Endothelial cell of umbilical vein (primary cell): Measurements from ENCODE around the gene RASL10B.

Experiments used
- CTCF ChIP-seq, 2 donors: IDR thresholded peaks; 1 replicate in 1 of 2; 2 replicates in 1 of 2; pipeline ENCODE4 v1.5.1; 2011; ENCODE audit warnings: low read length in 2 of 2, mild to moderate bottlenecking in 2 of 2, moderate library complexity in 2 of 2, control low read depth in 1 of 2, inconsistent platforms in 1 of 2, low read depth in 1 of 2; ENCODE audit not compliant: insufficient read depth in 1 of 2; ENCODE audit errors: extremely low read depth in 1 of 2
- EZH2 ChIP-seq: IDR thresholded peaks from 2 replicates; pipeline ENCODE4 v1.6.1; 2012; ENCODE audit warnings: borderline replicate concordance, low read depth, mild to moderate bottlenecking, moderate library complexity, low read length, inconsistent platforms; ENCODE audit not compliant: severe bottlenecking
- FOS ChIP-seq: IDR thresholded peaks from 2 replicates; pipeline ENCODE4 v1.6.1; 2011; ENCODE audit warnings: mild to moderate bottlenecking, low read length, moderate library complexity, borderline replicate concordance; ENCODE audit not compliant: insufficient read depth
- GATA2 ChIP-seq: IDR thresholded peaks from 2 replicates; pipeline ENCODE4 v1.7.0; 2011; ENCODE audit warnings: low read depth, mild to moderate bottlenecking, moderate library complexity, mixed read lengths, low read length; ENCODE audit not compliant: insufficient read length, insufficient read depth
- JUN ChIP-seq: IDR thresholded peaks from 2 replicates; pipeline ENCODE4 v1.6.1; 2011; ENCODE audit warnings: borderline replicate concordance, low read depth; ENCODE audit not compliant: insufficient read length, insufficient read depth
- MYC ChIP-seq: IDR thresholded peaks from one replicate; pipeline ENCODE4 v1.6.1; 2011; ENCODE audit warnings: mild to moderate bottlenecking, low read depth, low read length
- POLR2A ChIP-seq: IDR thresholded peaks from 2 replicates; pipeline ENCODE4 v1.6.1; 2012; ENCODE audit warnings: low read depth, mild to moderate bottlenecking, control low read depth, low read length
- POLR2AphosphoS5 ChIP-seq: IDR thresholded peaks from 2 replicates; pipeline ENCODE4 v1.6.1; 2012; ENCODE audit warnings: low read depth, mild to moderate bottlenecking, control low read depth, low read length, moderate library complexity; ENCODE audit not compliant: insufficient read depth
- TF ChIP-seq, protein P1 (sequence below): IDR thresholded peaks from 2 replicates; pipeline ENCODE4 v1.6.1; 2011; ENCODE audit not compliant: insufficient read depth, insufficient read length

GRCh38 chr17:35743626-35744328, 12.3 kb downstream of the RASL10B start:
- TF ChIP-seq POLR2A: no peak
- TF ChIP-seq CTCF (IDR thresholded peaks at IDR 0.05; ENCODE audit: extremely low read depth in 1 of 2, insufficient read depth in 1 of 2, low read depth in 1 of 2, low read length in 2 of 2): no peak
- no peak for TF ChIP-seq GATA2
- TF ChIP-seq POLR2AphosphoS5: no peak
- TF ChIP-seq, protein P1, sequence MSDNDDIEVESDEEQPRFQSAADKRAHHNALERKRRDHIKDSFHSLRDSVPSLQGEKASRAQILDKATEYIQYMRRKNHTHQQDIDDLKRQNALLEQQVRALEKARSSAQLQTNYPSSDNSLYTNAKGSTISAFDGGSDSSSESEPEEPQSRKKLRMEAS: no peak
- no peak for TF ChIP-seq EZH2
- no peak for TF ChIP-seq MYC
- TF ChIP-seq FOS: no peak
- TF ChIP-seq JUN: no peak
